Small intestine (tissue), 7 donors: ENCODE results near the gene STYXL1. TPM values are rescaled to one million over a fixed set of nuclear protein-coding genes. Genes with fewer than 3 reads are reported as not detected.
A peak's percentile ranks its signal among the peaks of the same experiment; 100 is the strongest.
"Not testable (repeated sequence)": the region's sequence is repeated elsewhere in the genome, so short reads cannot be mapped to it uniquely, and the experiment has no call there.

Experiments used
- DNase-seq, 2 donors: peaks; one replicate each; pipeline versions ENCODE4 v3.0.0 to v3.0.0-alpha.2; 2013
- FAIRE-seq: peaks from 2 replicates; lab custom pipeline; 2012; peaks lifted over from hg19 to GRCh38; lab: Jason Lieb, UNC
- H3K27ac ChIP-seq, 3 donors: one replicate each; pipeline ENCODE4 v1.5.1; 2013; ENCODE audit warnings: low read length in 2 of 3, mild to moderate bottlenecking in 2 of 3, control low read depth in 1 of 3, inconsistent platforms in 1 of 3, low read depth in 1 of 3, moderate library complexity in 1 of 3
- H3K27me3 ChIP-seq, 3 donors: one replicate each; pipeline ENCODE4 v1.6.1; 2013; ENCODE audit warnings: low read length in 3 of 3, inconsistent platforms in 1 of 3; ENCODE audit not compliant: control insufficient read depth in 3 of 3, insufficient read depth in 3 of 3
- H3K36me3 ChIP-seq, 3 donors: one replicate each; pipeline ENCODE4 v1.6.1; 2013; ENCODE audit warnings: low read length in 3 of 3, inconsistent platforms in 1 of 3, low read depth in 1 of 3, mild to moderate bottlenecking in 1 of 3, moderate library complexity in 1 of 3; ENCODE audit not compliant: control insufficient read depth in 3 of 3, insufficient read depth in 2 of 3
- H3K4me1 ChIP-seq, 3 donors: one replicate each; pipeline ENCODE4 v1.6.1; 2013; ENCODE audit warnings: low read length in 2 of 3, inconsistent platforms in 1 of 3, low read depth in 1 of 3, mild to moderate bottlenecking in 1 of 3, moderate library complexity in 1 of 3; ENCODE audit not compliant: control insufficient read depth in 3 of 3, insufficient read depth in 2 of 3
- H3K4me3 ChIP-seq, 3 donors: one replicate each; pipeline ENCODE4 v1.5.1; 2013; ENCODE audit warnings: low read length in 3 of 3, control low read depth in 1 of 3, inconsistent platforms in 1 of 3, low read depth in 1 of 3, mild to moderate bottlenecking in 1 of 3, moderate library complexity in 1 of 3
- H3K9me3 ChIP-seq, 2 donors: one replicate each; pipeline ENCODE4 v1.6.1; 2013; ENCODE audit warnings: low read depth in 1 of 2, low read length in 1 of 2; ENCODE audit not compliant: control insufficient read depth in 2 of 2, insufficient read depth in 1 of 2
- WGBS, 3 donors: extraction: QIAGEN DNeasy Blood & Tissue Kit; methylation state at CpG; one replicate each; pipeline ENCODE4 v1.1.7; 2013; 5-methylcytosine and 5-hydroxymethylcytosine counted together
- polyA plus RNA-seq, 4 donors: library from polyadenylated mRNA; stranded (reverse) in 3 of 4; unstranded in 1 of 4; fragments of 200-250 nt in 3 of 4; fragments of 120-200 nt in 1 of 4; gene quantifications; one replicate each; pipeline versions ENCODE4 v1.2.1 to v1.2.3, GENCODE V29; 2013
- donor health status: healthy with polysubstance abuse.
- donor health status: control.
- donor health status: control.
- donor health status: Bipolar disorder and iron deficiency.
- donor health status: healthy.

STYXL1 gene
- polyA plus RNA-seq, 4 donors, result 25.9 to 62.3 (median 39.9) TPM

DNA sequence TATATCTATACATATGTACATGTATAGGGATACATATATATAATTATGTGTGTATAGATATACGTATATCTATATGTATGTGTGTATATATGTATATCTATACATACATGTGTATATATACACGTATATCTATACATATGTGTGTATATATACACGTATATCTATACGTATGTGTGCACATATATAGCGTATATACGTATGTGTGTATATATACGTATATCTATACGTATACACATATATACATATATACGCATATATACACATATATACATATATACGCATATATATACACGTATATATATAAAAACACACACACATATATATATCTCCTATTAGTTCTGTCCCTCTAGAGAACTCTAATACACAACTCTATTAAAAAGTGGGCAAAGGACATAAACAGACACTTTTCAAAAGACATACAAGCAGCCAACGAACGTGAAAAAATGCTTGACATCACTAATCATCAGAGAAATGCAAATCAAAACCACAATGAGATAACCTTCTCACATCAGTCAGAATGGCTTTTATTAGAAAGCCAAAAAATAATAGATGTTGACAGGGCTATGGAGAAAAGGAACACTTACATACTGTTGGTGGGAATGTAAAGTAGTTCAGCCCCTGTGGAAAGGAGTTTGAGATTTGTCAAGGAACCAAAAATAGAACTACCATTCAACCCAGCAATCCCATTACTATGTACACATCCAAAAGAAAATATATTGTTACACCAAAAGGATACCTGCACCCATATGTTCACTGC, 31.4 kb downstream of the STYXL1 start:
- Histone ChIP-seq H3K4me3 (no peak overlapping the region), H3K27ac (no peak overlapping the region), H3K4me1 (peaks cover 0 to 2% (median 0%) of the 10 kb centered on the region in 3 donors), H3K27me3 (no peaks in the 10 kb centered on the region), H3K9me3 (no peaks in the 10 kb centered on the region), H3K36me3 (peaks cover under 1 to 61% (median 2%) of the 10 kb centered on the region in 3 donors)
- 93 to 98% (median 95%) methylated on average over 13 of the region's 13 CpGs for WGBS, 3 donors
- no peak for FAIRE-seq
- DNase-seq, result no peak

DNA sequence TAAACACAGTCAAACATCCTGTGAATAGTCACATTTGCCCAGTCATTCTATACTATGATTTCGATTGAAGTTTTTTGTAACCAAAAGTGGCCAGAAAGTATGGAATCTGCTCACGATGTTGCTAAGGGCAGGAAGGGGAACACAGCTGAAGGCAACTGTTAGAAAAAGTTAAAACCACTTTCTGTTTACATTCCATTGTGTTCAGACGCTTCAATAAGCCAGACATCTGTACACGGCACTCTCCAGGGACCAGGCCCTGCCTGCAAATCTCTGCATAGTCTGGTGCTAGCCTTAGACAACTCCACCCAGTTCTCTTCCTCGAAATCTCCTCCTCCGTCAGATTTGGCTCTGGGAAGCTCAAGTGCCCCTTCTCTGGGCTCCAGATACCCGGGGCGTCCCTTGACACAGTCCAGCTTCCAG, 36.3 kb downstream of the STYXL1 start:
- WGBS, 3 donors, result 54 to 90% (median 83%) methylated on average over 8 of the region's 8 CpGs
- Histone ChIP-seq H3K27me3 (no peaks in the 10 kb centered on the region), H3K27ac (peak overlapping the region in 1 of 3 donors; percentile 23), H3K9me3 (no peaks in the 10 kb centered on the region), H3K4me1 (peaks cover 0 to 3% (median 0%) of the 10 kb centered on the region in 3 donors), H3K36me3 (peaks cover 0 to 50% (median 0%) of the 10 kb centered on the region in 3 donors), H3K4me3 (no peak overlapping the region)
- FAIRE-seq, result no peak
- DNase-seq, result no peak

GRCh38 chr7:76009672-76010600, 37.9 kb downstream of the STYXL1 start:
- Histone ChIP-seq H3K27ac (peak overlapping the region in 1 of 3 donors; percentile 52), H3K36me3 (peaks cover 0 to 57% (median 0%) of the 10 kb centered on the region in 3 donors), H3K27me3 (no peaks in the 10 kb centered on the region), H3K4me3 (no peak overlapping the region), H3K4me1 (peaks cover 0 to 3% (median 0%) of the 10 kb centered on the region in 3 donors), H3K9me3 (no peaks in the 10 kb centered on the region)
- DNase-seq, result no peak
- FAIRE-seq, result no peak
- 88 to 92% (median 89%) methylated on average over 11 of the region's 11 CpGs for WGBS, 3 donors

- FAIRE-seq (no peak), DNase-seq (no peak)
- no peaks in the 10 kb centered on the region for H3K9me3 ChIP-seq
- peaks cover 0 to 3% (median 0%) of the 10 kb centered on the region in 3 donors for H3K4me1 ChIP-seq
- H3K27ac ChIP-seq, result no peak overlapping the region
- H3K4me3 ChIP-seq, result no peak overlapping the region
- no peaks in the 10 kb centered on the region for H3K27me3 ChIP-seq
- peaks cover 0 to 57% (median 0%) of the 10 kb centered on the region in 3 donors for H3K36me3 ChIP-seq
- WGBS, 3 donors, result 69 to 77% (median 72%) methylated on average over 8 of the region's 8 CpGs
Measured at GRCh38 chr7:76008156-76008687, 39.6 kb downstream of the STYXL1 start.

DNA sequence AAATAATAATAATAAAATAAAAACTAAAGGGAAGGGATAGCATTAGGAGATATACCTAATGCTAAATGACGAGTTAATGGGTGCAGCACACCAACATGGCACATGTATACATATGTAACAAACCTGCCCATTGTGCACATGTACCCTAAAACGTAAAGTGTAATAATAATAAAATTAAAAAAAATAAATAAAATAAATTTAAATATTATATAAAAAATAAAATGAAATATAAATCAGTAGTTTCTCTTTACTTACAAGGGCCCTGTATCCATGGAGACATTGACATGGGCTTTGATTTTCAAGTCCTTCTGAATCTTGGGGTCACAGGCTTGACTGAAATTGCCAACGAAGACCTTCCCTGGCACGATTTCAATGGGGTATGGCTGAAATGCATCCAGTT, 42.8 kb downstream of the STYXL1 start:
- not testable (repeated sequence) for H3K27me3 ChIP-seq, DNase-seq, H3K4me3 ChIP-seq, FAIRE-seq, H3K4me1 ChIP-seq, H3K9me3 ChIP-seq, H3K27ac ChIP-seq
- H3K36me3 ChIP-seq, result peaks cover 3 to 61% (median 5%) of the 10 kb centered on the region in 3 donors
- 85 to 98% (median 94%) methylated on average over 4 of the region's 4 CpGs for WGBS, 3 donors

DNA sequence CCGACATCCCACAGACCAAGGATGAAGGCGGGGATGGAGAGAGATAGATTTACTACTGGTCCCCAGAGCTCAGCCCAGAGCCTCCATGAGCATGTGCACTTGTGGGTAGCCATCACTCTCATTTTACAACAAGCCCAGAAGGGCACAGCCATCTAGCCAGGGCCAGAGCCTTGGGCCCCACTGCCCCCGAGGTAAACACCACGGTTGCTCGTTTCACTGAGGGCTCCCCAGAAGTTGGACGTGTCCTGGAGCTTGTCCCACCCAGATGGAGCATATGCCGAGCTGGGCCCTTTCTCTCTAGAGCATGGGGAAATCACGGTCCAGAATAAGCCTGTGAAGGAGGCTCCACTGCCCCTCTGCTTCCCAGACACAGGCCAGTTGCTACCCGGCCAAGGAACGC, 44.4 kb downstream of the STYXL1 start:
- 95 to 97% (median 97%) methylated on average over 10 of the region's 10 CpGs for WGBS, 3 donors
- Histone ChIP-seq H3K9me3 (no peaks in the 10 kb centered on the region), H3K36me3 (peaks cover 3 to 62% (median 7%) of the 10 kb centered on the region in 3 donors), H3K4me3 (no peak overlapping the region), H3K27ac (no peak overlapping the region), H3K4me1 (no peaks in the 10 kb centered on the region), H3K27me3 (no peaks in the 10 kb centered on the region)
- FAIRE-seq, result no peak
- DNase-seq, result no peak

DNA sequence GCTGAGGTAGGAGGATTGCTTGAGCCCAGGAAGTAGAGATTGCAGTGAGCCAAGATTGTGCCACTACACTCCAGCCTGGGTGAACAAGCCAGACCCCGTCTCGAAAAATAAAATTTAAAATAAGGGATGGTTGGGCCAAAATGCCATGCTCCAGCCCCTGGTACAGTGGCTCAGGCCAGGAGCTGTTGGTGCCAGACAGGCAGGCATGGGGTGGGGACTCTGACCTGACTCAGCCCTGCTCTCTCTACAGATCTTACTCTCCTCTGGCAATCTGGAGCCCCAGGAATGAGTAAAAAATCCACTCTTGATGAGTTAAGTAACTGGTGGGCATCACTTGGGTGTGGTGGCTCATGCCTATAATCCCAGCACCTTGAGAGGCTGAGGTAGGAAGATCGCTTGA, 45.0 kb downstream of the STYXL1 start:
- FAIRE-seq (no peak), DNase-seq (no peak)
- Histone ChIP-seq H3K27ac (no peak overlapping the region), H3K36me3 (peaks cover 3 to 64% (median 7%) of the 10 kb centered on the region in 3 donors), H3K27me3 (no peaks in the 10 kb centered on the region), H3K4me1 (no peaks in the 10 kb centered on the region), H3K4me3 (no peak overlapping the region), H3K9me3 (no peaks in the 10 kb centered on the region)
- 94 to 98% (median 96%) methylated on average over 3 of the region's 3 CpGs for WGBS, 3 donors

GRCh38 chr7:76002139-76002538, 45.7 kb downstream of the STYXL1 start:
- no peak overlapping the region for H3K27ac ChIP-seq
- FAIRE-seq (no peak), DNase-seq (no peak)
- no peaks in the 10 kb centered on the region for H3K4me1 ChIP-seq
- WGBS, 3 donors, result 85 to 94% (median 88%) methylated on average over 6 of the region's 6 CpGs
- no peaks in the 10 kb centered on the region for H3K9me3 ChIP-seq
- H3K36me3 ChIP-seq, result peaks cover 3 to 63% (median 7%) of the 10 kb centered on the region in 3 donors
- H3K4me3 ChIP-seq, result no peak overlapping the region
- H3K27me3 ChIP-seq, result no peaks in the 10 kb centered on the region
